ENCODE results near the gene TTLL9.

DNA sequence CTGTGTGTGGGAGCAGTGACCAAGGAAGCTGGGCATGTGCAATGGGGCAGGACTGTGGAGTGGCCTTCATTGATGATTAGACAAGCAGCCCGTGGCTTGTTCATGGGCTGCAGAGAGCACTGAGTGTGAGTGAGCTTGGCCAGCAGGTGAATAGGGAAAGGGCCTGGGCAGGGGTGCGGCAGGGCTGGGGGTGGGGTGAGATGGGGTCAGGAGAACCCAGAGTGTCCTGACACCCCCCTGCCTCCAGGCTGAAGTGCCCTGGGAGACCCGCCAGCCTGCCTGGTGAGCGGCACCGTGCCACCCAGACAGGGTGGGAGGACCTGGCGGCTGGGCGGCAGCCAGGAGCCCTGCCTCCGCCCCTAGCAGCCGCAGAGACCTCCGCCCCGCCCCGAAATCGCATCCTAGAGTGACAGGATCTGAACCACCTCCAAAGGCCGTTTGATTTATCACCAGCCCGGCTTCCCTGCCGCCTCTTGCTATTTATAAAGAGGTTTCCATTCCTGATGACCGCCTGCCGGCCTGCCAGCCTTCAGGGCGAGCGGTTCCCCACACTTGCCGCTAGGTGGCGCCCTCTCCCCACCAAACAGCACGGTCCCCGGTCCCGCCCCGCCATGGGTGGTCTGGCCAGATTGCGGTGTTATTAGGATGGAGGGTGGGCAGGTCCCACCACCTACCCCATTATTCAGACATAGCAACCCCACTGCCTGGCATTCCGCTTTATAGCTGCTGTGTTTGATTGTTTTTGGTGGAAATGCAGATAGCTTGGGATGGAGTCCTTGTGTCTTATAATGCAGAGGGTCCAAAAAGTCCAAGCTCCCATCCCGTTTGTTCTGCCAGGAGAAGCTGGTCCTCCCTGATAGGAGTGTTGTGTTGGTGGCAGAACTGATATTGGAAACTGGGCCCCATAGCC, 47.8 kb upstream of the TTLL9 start:
- TF ChIP-seq, protein P1, sequence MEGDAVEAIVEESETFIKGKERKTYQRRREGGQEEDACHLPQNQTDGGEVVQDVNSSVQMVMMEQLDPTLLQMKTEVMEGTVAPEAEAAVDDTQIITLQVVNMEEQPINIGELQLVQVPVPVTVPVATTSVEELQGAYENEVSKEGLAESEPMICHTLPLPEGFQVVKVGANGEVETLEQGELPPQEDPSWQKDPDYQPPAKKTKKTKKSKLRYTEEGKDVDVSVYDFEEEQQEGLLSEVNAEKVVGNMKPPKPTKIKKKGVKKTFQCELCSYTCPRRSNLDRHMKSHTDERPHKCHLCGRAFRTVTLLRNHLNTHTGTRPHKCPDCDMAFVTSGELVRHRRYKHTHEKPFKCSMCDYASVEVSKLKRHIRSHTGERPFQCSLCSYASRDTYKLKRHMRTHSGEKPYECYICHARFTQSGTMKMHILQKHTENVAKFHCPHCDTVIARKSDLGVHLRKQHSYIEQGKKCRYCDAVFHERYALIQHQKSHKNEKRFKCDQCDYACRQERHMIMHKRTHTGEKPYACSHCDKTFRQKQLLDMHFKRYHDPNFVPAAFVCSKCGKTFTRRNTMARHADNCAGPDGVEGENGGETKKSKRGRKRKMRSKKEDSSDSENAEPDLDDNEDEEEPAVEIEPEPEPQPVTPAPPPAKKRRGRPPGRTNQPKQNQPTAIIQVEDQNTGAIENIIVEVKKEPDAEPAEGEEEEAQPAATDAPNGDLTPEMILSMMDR (IDR thresholded peaks at IDR 0.05), result peak; percentile 96 to 98 (median 98)
- TF ChIP-seq EP300 (IDR thresholded peaks at IDR 0.05), result no peak
